ENCODE data around the gene GSTA1. TPM values are rescaled to one million over a fixed set of nuclear protein-coding genes. Genes with fewer than 3 reads are reported as not detected.
A peak's percentile ranks its signal among the peaks of the same experiment; 100 is the strongest.
"Not testable (repeated sequence)": the region's sequence is repeated elsewhere in the genome, so short reads cannot be mapped to it uniquely, and the experiment has no call there.

The GSTA1 gene
- not detected for total RNA-seq
- polyA plus RNA-seq: not detected

- not testable (repeated sequence) for H3K36me3 Mint-ChIP-seq
- H3K27me3 Mint-ChIP-seq: peaks cover 22% of the 10 kb centered on the region
Observed at GRCh38 chr6:52803668-52804255, at the start of gene GSTA1. GSTA1 (minus strand) TSS chr6:52803816; CDS start chr6:52799267, 4,549 bp downstream.

GRCh38 chr6:52849137-52849536 lies 45.5 kb upstream of the GSTA1 start:
- no peak overlapping the region for H3K27ac Mint-ChIP-seq
- H3K36me3 ChIP-seq (ENCODE audit: control insufficient read depth, insufficient read depth, low read length): no peaks in the 10 kb centered on the region
- H3K27me3 ChIP-seq (ENCODE audit: control insufficient read depth, insufficient read depth, low read length): peaks cover 6% of the 10 kb centered on the region
- DNase-seq (no peak), ATAC-seq (ENCODE audit: low read depth in 2 of 2) (no peak)
- H3K4me1 ChIP-seq (ENCODE audit: control insufficient read depth, insufficient read depth, low read length, poor library complexity, severe bottlenecking): no peaks in the 10 kb centered on the region
- H3K36me3 Mint-ChIP-seq: no peaks in the 10 kb centered on the region
- no peaks in the 10 kb centered on the region for H3K4me1 Mint-ChIP-seq
- H3K27ac ChIP-seq (ENCODE audit: insufficient read depth, low read length, poor library complexity, severe bottlenecking): no peak overlapping the region
- no peaks in the 10 kb centered on the region for H3K9me3 ChIP-seq (ENCODE audit: control insufficient read depth in 2 of 2, low read length in 2 of 2)
- no peak overlapping the region for H3K4me3 Mint-ChIP-seq
- no peak overlapping the region for H3K4me3 ChIP-seq (ENCODE audit: low read depth, low read length)
- H3K27me3 Mint-ChIP-seq: peaks cover 45% of the 10 kb centered on the region
- peaks cover 0 to 6% (median 2%) of the 10 kb centered on the region in 7 donors for H3K9me3 Mint-ChIP-seq

More at GRCh38 chr6:52803668-52804255, at the start of gene GSTA1:
- not testable (repeated sequence) for H3K4me1 Mint-ChIP-seq; ATAC-seq (ENCODE audit: low read depth in 2 of 2); H3K4me3 Mint-ChIP-seq; DNase-seq; H3K36me3 ChIP-seq (ENCODE audit: control insufficient read depth, insufficient read depth, low read length); H3K27ac Mint-ChIP-seq; H3K27ac ChIP-seq (ENCODE audit: insufficient read depth, low read length, poor library complexity, severe bottlenecking); H3K27me3 ChIP-seq (ENCODE audit: control insufficient read depth, insufficient read depth, low read length); H3K9me3 Mint-ChIP-seq; H3K9me3 ChIP-seq (ENCODE audit: control insufficient read depth in 2 of 2, low read length in 2 of 2); H3K4me1 ChIP-seq (ENCODE audit: control insufficient read depth, insufficient read depth, low read length, poor library complexity, severe bottlenecking); H3K4me3 ChIP-seq (ENCODE audit: low read depth, low read length)

DNA sequence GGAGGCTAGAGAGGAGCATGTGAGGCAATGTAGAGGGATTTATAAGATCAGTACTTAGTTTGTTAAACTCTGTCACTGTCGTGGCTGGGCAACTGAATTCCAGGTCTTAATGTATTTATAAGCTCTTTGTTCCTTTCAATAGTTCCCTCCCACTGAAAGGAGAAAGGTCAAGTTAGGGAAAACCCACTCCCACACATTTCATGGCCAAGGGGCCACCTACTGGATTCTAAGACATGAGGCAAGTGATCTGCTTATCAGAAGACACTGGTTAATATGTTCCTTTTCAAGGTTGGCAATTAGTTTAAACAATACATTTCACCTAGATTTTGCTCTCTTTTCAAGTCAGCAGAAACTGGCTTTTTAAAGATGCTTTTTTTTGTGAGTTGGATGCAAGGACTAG lies 42.4 kb upstream of the GSTA1 start:
- DNase-seq (no peak), ATAC-seq (ENCODE audit: low read depth in 2 of 2) (no peak)
- Histone ChIP-seq H3K36me3 (ENCODE audit: control insufficient read depth, insufficient read depth, low read length) (no peaks in the 10 kb centered on the region), H3K9me3 (ENCODE audit: control insufficient read depth in 2 of 2, low read length in 2 of 2) (no peaks in the 10 kb centered on the region), H3K4me3 (ENCODE audit: low read depth, low read length) (no peak overlapping the region), H3K4me1 (ENCODE audit: control insufficient read depth, insufficient read depth, low read length, poor library complexity, severe bottlenecking) (no peaks in the 10 kb centered on the region), H3K27me3 (ENCODE audit: control insufficient read depth, insufficient read depth, low read length) (peaks cover 6% of the 10 kb centered on the region), H3K27ac (ENCODE audit: insufficient read depth, low read length, poor library complexity, severe bottlenecking) (no peak overlapping the region)
- Mint-ChIP-seq H3K4me1 (no peaks in the 10 kb centered on the region), H3K4me3 (no peak overlapping the region), H3K27me3 (peaks cover 18% of the 10 kb centered on the region), H3K9me3 (peaks cover 0 to 5% (median 2%) of the 10 kb centered on the region in 7 donors), H3K27ac (no peak overlapping the region), H3K36me3 (no peaks in the 10 kb centered on the region)

GRCh38 chr6:52843605-52844004 lies 40.0 kb upstream of the GSTA1 start:
- Mint-ChIP-seq H3K9me3 (peaks cover 0 to 3% (median 0%) of the 10 kb centered on the region in 7 donors), H3K4me1 (no peaks in the 10 kb centered on the region), H3K36me3 (no peaks in the 10 kb centered on the region), H3K4me3 (no peak overlapping the region), H3K27me3 (peaks cover 25% of the 10 kb centered on the region), H3K27ac (no peak overlapping the region)
- Histone ChIP-seq H3K27me3 (ENCODE audit: control insufficient read depth, insufficient read depth, low read length) (peaks cover 9% of the 10 kb centered on the region), H3K27ac (ENCODE audit: insufficient read depth, low read length, poor library complexity, severe bottlenecking) (no peak overlapping the region), H3K4me3 (ENCODE audit: low read depth, low read length) (no peak overlapping the region), H3K9me3 (ENCODE audit: control insufficient read depth in 2 of 2, low read length in 2 of 2) (no peaks in the 10 kb centered on the region), H3K36me3 (ENCODE audit: control insufficient read depth, insufficient read depth, low read length) (no peaks in the 10 kb centered on the region), H3K4me1 (ENCODE audit: control insufficient read depth, insufficient read depth, low read length, poor library complexity, severe bottlenecking) (no peaks in the 10 kb centered on the region)
- no peak for ATAC-seq (ENCODE audit: low read depth in 2 of 2)
- no peak for DNase-seq

- Mint-ChIP-seq H3K27me3 (peaks cover 41% of the 10 kb centered on the region), H3K36me3 (no peaks in the 10 kb centered on the region), H3K27ac (no peak within 1 kb of the TSS), H3K4me1 (no peaks in the 10 kb centered on the region), H3K4me3 (no peak within 1 kb of the TSS), H3K9me3 (peaks cover 0 to 4% (median 0%) of the 10 kb centered on the region in 7 donors)
- Histone ChIP-seq H3K27ac (ENCODE audit: insufficient read depth, low read length, poor library complexity, severe bottlenecking) (no peak within 1 kb of the TSS), H3K4me1 (ENCODE audit: control insufficient read depth, insufficient read depth, low read length, poor library complexity, severe bottlenecking) (no peaks in the 10 kb centered on the region), H3K4me3 (ENCODE audit: low read depth, low read length) (no peak within 1 kb of the TSS), H3K36me3 (ENCODE audit: control insufficient read depth, insufficient read depth, low read length) (no peaks in the 10 kb centered on the region), H3K9me3 (ENCODE audit: control insufficient read depth in 2 of 2, low read length in 2 of 2) (no peaks in the 10 kb centered on the region), H3K27me3 (ENCODE audit: control insufficient read depth, insufficient read depth, low read length) (peaks cover 4% of the 10 kb centered on the region)
- no peak for ATAC-seq (ENCODE audit: low read depth in 2 of 2)
- DNase-seq: no peak
Observed at GRCh38 chr6:52840763-52841585, 37.4 kb upstream of the GSTA1 start, which contains the start of gene GSTA5. GSTA5 (minus strand) TSS chr6:52840813.

GRCh38 chr6:52839124-52840055 lies 35.8 kb upstream of the GSTA1 start:
- Histone ChIP-seq H3K4me1 (ENCODE audit: control insufficient read depth, insufficient read depth, low read length, poor library complexity, severe bottlenecking) (no peaks in the 10 kb centered on the region), H3K27ac (ENCODE audit: insufficient read depth, low read length, poor library complexity, severe bottlenecking) (no peak overlapping the region), H3K9me3 (ENCODE audit: control insufficient read depth in 2 of 2, low read length in 2 of 2) (no peaks in the 10 kb centered on the region), H3K27me3 (ENCODE audit: control insufficient read depth, insufficient read depth, low read length) (peaks cover 11% of the 10 kb centered on the region), H3K4me3 (ENCODE audit: low read depth, low read length) (no peak overlapping the region), H3K36me3 (ENCODE audit: control insufficient read depth, insufficient read depth, low read length) (no peaks in the 10 kb centered on the region)
- H3K4me1 Mint-ChIP-seq: no peaks in the 10 kb centered on the region
- ATAC-seq (ENCODE audit: low read depth in 2 of 2): peak; percentile 45 to 46
- peak; percentile 13 to 42 (median 15) for DNase-seq
- peaks cover 47% of the 10 kb centered on the region for H3K27me3 Mint-ChIP-seq
- peaks cover 0 to 4% (median 0%) of the 10 kb centered on the region in 7 donors for H3K9me3 Mint-ChIP-seq
- H3K4me3 Mint-ChIP-seq: no peak overlapping the region
- no peak overlapping the region for H3K27ac Mint-ChIP-seq
- no peaks in the 10 kb centered on the region for H3K36me3 Mint-ChIP-seq

DNA sequence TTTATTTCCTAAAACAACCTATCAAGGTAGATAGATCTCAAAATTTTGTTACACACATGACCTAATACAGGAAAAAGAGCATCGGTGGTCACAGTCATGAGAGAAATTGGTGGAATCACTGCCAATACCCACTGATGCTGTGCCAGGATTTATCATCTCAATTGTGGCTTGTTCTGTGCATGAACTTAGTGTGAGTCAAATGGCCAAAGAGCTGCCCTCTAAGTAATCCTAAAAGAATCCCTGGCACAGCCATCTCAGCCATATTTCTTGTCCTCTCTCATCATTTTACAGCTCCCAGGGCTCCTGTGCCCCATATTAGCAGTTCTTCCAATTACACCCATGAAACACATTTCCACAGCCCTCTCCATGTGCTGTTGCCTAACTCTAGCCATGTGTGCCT lies 30.9 kb upstream of the GSTA1 start:
- Mint-ChIP-seq H3K27me3 (peaks cover 57% of the 10 kb centered on the region), H3K4me1 (no peaks in the 10 kb centered on the region), H3K36me3 (no peaks in the 10 kb centered on the region), H3K27ac (no peak overlapping the region), H3K9me3 (peaks cover 0 to 4% (median 0%) of the 10 kb centered on the region in 7 donors), H3K4me3 (no peak overlapping the region)
- Histone ChIP-seq H3K36me3 (ENCODE audit: control insufficient read depth, insufficient read depth, low read length) (no peaks in the 10 kb centered on the region), H3K4me3 (ENCODE audit: low read depth, low read length) (no peak overlapping the region), H3K9me3 (ENCODE audit: control insufficient read depth in 2 of 2, low read length in 2 of 2) (no peaks in the 10 kb centered on the region), H3K4me1 (ENCODE audit: control insufficient read depth, insufficient read depth, low read length, poor library complexity, severe bottlenecking) (no peaks in the 10 kb centered on the region), H3K27ac (ENCODE audit: insufficient read depth, low read length, poor library complexity, severe bottlenecking) (no peak overlapping the region), H3K27me3 (ENCODE audit: control insufficient read depth, insufficient read depth, low read length) (peaks cover 11% of the 10 kb centered on the region)
- no peak for DNase-seq
- ATAC-seq (ENCODE audit: low read depth in 2 of 2): no peak
